ENCODE results near the gene SURF1.

- TF ChIP-seq YY1 (IDR thresholded peaks at IDR 0.05; ENCODE audit: low read depth) = no peak
- TF ChIP-seq MAX (IDR thresholded peaks at IDR 0.05) = no peak
- no peak for TF ChIP-seq EGR1 (IDR thresholded peaks at IDR 0.05)
- TF ChIP-seq RAD21 (IDR thresholded peaks at IDR 0.05; ENCODE audit: low read depth) = no peak
- no peak for TF ChIP-seq EP300 (IDR thresholded peaks at IDR 0.05; ENCODE audit: borderline replicate concordance)
- no peak for TF ChIP-seq USF1 (IDR thresholded peaks at IDR 0.05)
Measured at GRCh38 chr9:133361507-133362092, 5.3 kb upstream of the SURF1 start.

Measured in Ishikawa (cell line).